Gastroesophageal sphincter (tissue), 4 donors: ENCODE results near the gene PACRG. TPM values are rescaled to one million over a fixed set of nuclear protein-coding genes. Genes with fewer than 3 reads are reported as not detected.

Experiments
- ATAC-seq: fragments of 150-250 bp; one replicate; pipeline ENCODE4 v1.9.1; 2016; ENCODE audit warnings: mild to moderate bottlenecking, moderate library complexity
- H3K27ac ChIP-seq, 4 donors: fragments of 200-600 bp; sonication (generic) in 3 of 4; 1 replicate in 3 of 4; 2 replicates in 1 of 4; pipeline ENCODE4 v1.5.1; 2016 to 2019
- H3K27me3 ChIP-seq: fragments of 200-600 bp; sonication (generic); one replicate; pipeline ENCODE4 v1.5.1; 2019
- H3K36me3 ChIP-seq, 2 donors: fragments of 200-600 bp; sonication (generic); one replicate each; pipeline ENCODE4 v1.5.1; 2019; ENCODE audit warnings: control low read depth in 1 of 2
- H3K4me1 ChIP-seq, 3 donors: fragments of 200-600 bp; sonication (generic); 1 replicate in 2 of 3; 2 replicates in 1 of 3; pipeline ENCODE4 v1.5.1; 2016 to 2019; ENCODE audit warnings: control low read depth in 2 of 3
- H3K4me3 ChIP-seq, 2 donors: fragments of 200-600 bp; sonication (generic); one replicate each; pipeline ENCODE4 v1.5.1; 2019; ENCODE audit warnings: mild to moderate bottlenecking in 1 of 2, moderate library complexity in 1 of 2
- H3K9me3 ChIP-seq, 3 donors: fragments of 200-600 bp; sonication (generic); one replicate each; pipeline ENCODE4 v1.5.1; 2017 to 2019; ENCODE audit warnings: control low read depth in 2 of 3
- CTCF ChIP-seq, 4 experiments: fragments of 200-600 bp in 2 of 4; fragments of 450-650 bp in 2 of 4; sonication (generic) in 1 of 4; IDR thresholded peaks; one replicate each; pipeline ENCODE4 v1.5.1; 2017 to 2019; ENCODE audit warnings: antibody characterized with exemption in 4 of 4, mild to moderate bottlenecking in 2 of 4, moderate library complexity in 2 of 4
- EP300 ChIP-seq: sonication (generic); formaldehyde crosslinking; IDR thresholded peaks from one replicate; pipeline ENCODE4 v1.6.1; 2017; ENCODE audit warnings: antibody characterized with exemption, mild to moderate bottlenecking
- POLR2A ChIP-seq, 2 donors: fragments of 450-650 bp; IDR thresholded peaks; one replicate each; pipeline ENCODE4 v1.6.1; 2017; ENCODE audit warnings: antibody characterized with exemption in 2 of 2, mild to moderate bottlenecking in 2 of 2, moderate library complexity in 1 of 2
- POLR2AphosphoS5 ChIP-seq: sonication (generic); formaldehyde crosslinking; IDR thresholded peaks from one replicate; pipeline ENCODE4 v1.6.1; 2017; ENCODE audit warnings: antibody characterized with exemption
- WGBS, 2 donors: methylation state at CpG; one replicate each; pipeline ENCODE4 v1.1.5; 2018; ENCODE audit warnings: low coverage in 1 of 2; 5-methylcytosine and 5-hydroxymethylcytosine counted together
- total RNA-seq, 4 donors: library from RNA; depleted of rRNA; stranded (reverse); fragments of >200 nt; gene quantifications; one replicate each; pipeline ENCODE4 v1.1.0, GENCODE V29; 2016

The PACRG gene
- total RNA-seq, 4 donors from 2014 or later = 1.0 to 7.0 TPM; not detected in 2

- peaks cover 0 to 11% (median 0%) of the 10 kb centered on the region in 3 donors for H3K9me3 ChIP-seq
- 20 to 100% methylated on average over 1 of the region's 1 CpG for WGBS, 2 donors
- TF ChIP-seq POLR2AphosphoS5 = no peak
- TF ChIP-seq CTCF (IDR thresholded peaks at IDR 0.05) = no peak
- no peak for TF ChIP-seq POLR2A (IDR thresholded peaks at IDR 0.05)
- TF ChIP-seq EP300 = no peak
- no peaks in the 10 kb centered on the region for H3K27me3 ChIP-seq
- no peak overlapping the region for H3K27ac ChIP-seq
- no peaks in the 10 kb centered on the region for H3K36me3 ChIP-seq
- no peaks in the 10 kb centered on the region for H3K4me1 ChIP-seq
- H3K4me3 ChIP-seq = no peak overlapping the region
- no peak for ATAC-seq
Observed at GRCh38 chr6:163212123-163212522, 484.3 kb downstream of the PACRG start.

GRCh38 chr6:163214259-163214658 lies 486.5 kb downstream of the PACRG start:
- 76 to 82% methylated on average over 1 of the region's 1 CpG for WGBS, 2 donors
- Histone ChIP-seq H3K27me3 (no peaks in the 10 kb centered on the region), H3K36me3 (no peaks in the 10 kb centered on the region), H3K4me3 (no peak overlapping the region), H3K27ac (no peak overlapping the region), H3K9me3 (peaks cover 0 to 11% (median 0%) of the 10 kb centered on the region in 3 donors), H3K4me1 (no peaks in the 10 kb centered on the region)
- TF ChIP-seq POLR2A (IDR thresholded peaks at IDR 0.05) (no peak), POLR2AphosphoS5 (no peak), EP300 (no peak)
- no peak for ATAC-seq

- no peaks in the 10 kb centered on the region for H3K4me1 ChIP-seq
- WGBS, 2 donors = 73 to 77% methylated on average over 2 to 5 of the region's 5 CpGs
- no peak for ATAC-seq
- no peak for TF ChIP-seq EP300
- no peak for TF ChIP-seq POLR2AphosphoS5
- TF ChIP-seq CTCF (IDR thresholded peaks at IDR 0.05) = no peak
- TF ChIP-seq POLR2A (IDR thresholded peaks at IDR 0.05) = no peak
- no peaks in the 10 kb centered on the region for H3K27me3 ChIP-seq
- H3K9me3 ChIP-seq = no peaks in the 10 kb centered on the region
- no peaks in the 10 kb centered on the region for H3K36me3 ChIP-seq
- H3K27ac ChIP-seq = no peak overlapping the region
- no peak overlapping the region for H3K4me3 ChIP-seq
Observed at GRCh38 chr6:163218361-163218894, 490.7 kb downstream of the PACRG start.

- WGBS, 2 donors = 79 to 86% methylated on average over 4 to 9 of the region's 9 CpGs
- Histone ChIP-seq H3K27me3 (no peaks in the 10 kb centered on the region), H3K36me3 (no peaks in the 10 kb centered on the region), H3K9me3 (no peaks in the 10 kb centered on the region), H3K4me3 (no peak overlapping the region), H3K4me1 (no peaks in the 10 kb centered on the region), H3K27ac (no peak overlapping the region)
- ATAC-seq = no peak
- TF ChIP-seq CTCF (IDR thresholded peaks at IDR 0.05) (no peak), POLR2A (IDR thresholded peaks at IDR 0.05) (no peak), POLR2AphosphoS5 (no peak), EP300 (no peak)
Observed at GRCh38 chr6:163226181-163226835, 498.5 kb downstream of the PACRG start.

GRCh38 chr6:163226836-163227485 lies 499.2 kb downstream of the PACRG start:
- no peak overlapping the region for H3K27ac ChIP-seq
- no peaks in the 10 kb centered on the region for H3K9me3 ChIP-seq
- no peaks in the 10 kb centered on the region for H3K27me3 ChIP-seq
- no peaks in the 10 kb centered on the region for H3K36me3 ChIP-seq
- TF ChIP-seq POLR2A (IDR thresholded peaks at IDR 0.05) (no peak), CTCF (IDR thresholded peaks at IDR 0.05) (no peak), EP300 (no peak), POLR2AphosphoS5 (no peak)
- no peaks in the 10 kb centered on the region for H3K4me1 ChIP-seq
- WGBS, 2 donors = 78 to 80% methylated on average over 4 to 7 of the region's 10 CpGs
- no peak for ATAC-seq
- H3K4me3 ChIP-seq = no peak overlapping the region
